ENCODE results near the gene ASB14.
"Not testable (repeated sequence)": the region's sequence is repeated elsewhere in the genome, so short reads cannot be mapped to it uniquely, and the experiment has no call there.

DNA sequence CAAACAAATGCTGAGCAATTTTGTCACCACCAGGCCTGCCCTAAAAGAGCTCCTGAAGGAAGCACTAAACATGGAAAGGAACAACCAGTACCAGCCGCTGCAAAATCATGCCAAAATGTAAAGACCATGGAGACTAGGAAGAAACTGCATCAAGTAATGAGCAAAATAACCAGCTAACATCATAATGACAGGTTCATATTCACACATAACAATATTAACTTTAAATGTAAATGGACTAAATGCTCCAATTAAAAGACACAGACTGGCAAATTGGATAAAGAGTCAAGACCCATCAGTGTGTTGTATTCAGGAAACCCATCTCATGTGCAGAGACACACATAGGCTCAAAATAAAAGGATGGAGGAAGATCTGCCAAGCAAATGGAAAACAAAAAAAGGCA is 34.0 kb upstream of the ASB14 start:
- TF ChIP-seq, protein P1, sequence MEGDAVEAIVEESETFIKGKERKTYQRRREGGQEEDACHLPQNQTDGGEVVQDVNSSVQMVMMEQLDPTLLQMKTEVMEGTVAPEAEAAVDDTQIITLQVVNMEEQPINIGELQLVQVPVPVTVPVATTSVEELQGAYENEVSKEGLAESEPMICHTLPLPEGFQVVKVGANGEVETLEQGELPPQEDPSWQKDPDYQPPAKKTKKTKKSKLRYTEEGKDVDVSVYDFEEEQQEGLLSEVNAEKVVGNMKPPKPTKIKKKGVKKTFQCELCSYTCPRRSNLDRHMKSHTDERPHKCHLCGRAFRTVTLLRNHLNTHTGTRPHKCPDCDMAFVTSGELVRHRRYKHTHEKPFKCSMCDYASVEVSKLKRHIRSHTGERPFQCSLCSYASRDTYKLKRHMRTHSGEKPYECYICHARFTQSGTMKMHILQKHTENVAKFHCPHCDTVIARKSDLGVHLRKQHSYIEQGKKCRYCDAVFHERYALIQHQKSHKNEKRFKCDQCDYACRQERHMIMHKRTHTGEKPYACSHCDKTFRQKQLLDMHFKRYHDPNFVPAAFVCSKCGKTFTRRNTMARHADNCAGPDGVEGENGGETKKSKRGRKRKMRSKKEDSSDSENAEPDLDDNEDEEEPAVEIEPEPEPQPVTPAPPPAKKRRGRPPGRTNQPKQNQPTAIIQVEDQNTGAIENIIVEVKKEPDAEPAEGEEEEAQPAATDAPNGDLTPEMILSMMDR (IDR thresholded peaks at IDR 0.05) = not testable (repeated sequence)
- TF ChIP-seq EZH2 (IDR thresholded peaks at IDR 0.05) = not testable (repeated sequence)

All from neural progenitor cell (in vitro differentiated cells).